Heart left ventricle (tissue), 16 donors: Measurements from ENCODE around the gene AGBL3. TPM values are rescaled to one million over a fixed set of nuclear protein-coding genes. Genes with fewer than 3 reads are reported as not detected.
"Not testable (repeated sequence)": the region's sequence is repeated elsewhere in the genome, so short reads cannot be mapped to it uniquely, and the experiment has no call there.

Experiments
- ATAC-seq, 4 donors: fragments of 200-7000 bp; cut with Tn5 transposase; one replicate each; pipeline ENCODE4 v1.9.1; 2020 to 2022; ENCODE audit warnings: moderate library complexity in 4 of 4, mild to moderate bottlenecking in 3 of 4, moderate number of reproducible peaks in 1 of 4
- DNase-seq, 5 donors: peaks; one replicate each; pipeline ENCODE4 v3.0.0-alpha.2; 2020
- H3K27ac ChIP-seq, 12 donors: fragments of 200-600 bp; sonication (generic) in 4 of 12; one replicate each; pipeline versions ENCODE4 v1.5.0 to v1.8.0; 2016 to 2022; ENCODE audit warnings: mild to moderate bottlenecking in 2 of 12
- H3K27me3 ChIP-seq, 9 donors: fragments of 200-600 bp; sonication (generic) in 2 of 9; one replicate each; pipeline versions ENCODE4 v1.5.1 to v1.8.0; 2016 to 2022; ENCODE audit warnings: mild to moderate bottlenecking in 3 of 9
- H3K36me3 ChIP-seq, 9 donors: fragments of 200-600 bp; sonication (generic) in 2 of 9; one replicate each; pipeline versions ENCODE4 v1.5.0 to v1.8.0; 2018 to 2022; ENCODE audit warnings: mild to moderate bottlenecking in 2 of 9
- H3K4me1 ChIP-seq, 12 donors: fragments of 200-600 bp; sonication (generic) in 4 of 12; one replicate each; pipeline versions ENCODE4 v1.5.0 to v1.8.0; 2016 to 2022; ENCODE audit warnings: mild to moderate bottlenecking in 3 of 12
- H3K4me3 ChIP-seq, 12 donors: fragments of 200-600 bp; sonication (generic) in 4 of 12; one replicate each; pipeline versions ENCODE4 v1.5.0 to v1.8.0; 2017 to 2022; ENCODE audit warnings: mild to moderate bottlenecking in 9 of 12, moderate library complexity in 4 of 12
- H3K9me3 ChIP-seq, 12 donors: fragments of 200-600 bp; sonication (generic) in 4 of 12; one replicate each; pipeline versions ENCODE4 v1.5.0 to v1.8.0; 2016 to 2022; ENCODE audit warnings: mild to moderate bottlenecking in 1 of 12
- CTCF ChIP-seq, 12 donors: fragments of 200-600 bp; sonication (generic) in 4 of 12; IDR thresholded peaks; one replicate each; pipeline versions ENCODE4 v1.5.0 to v1.8.0; 2018 to 2022; ENCODE audit warnings: antibody characterized with exemption in 12 of 12, mild to moderate bottlenecking in 5 of 12
- POLR2A ChIP-seq, 2 donors: fragments of 450-650 bp; IDR thresholded peaks; one replicate each; pipeline ENCODE4 v1.6.1; 2017; ENCODE audit warnings: antibody characterized with exemption in 2 of 2, mild to moderate bottlenecking in 2 of 2, moderate library complexity in 2 of 2
- WGBS, 4 donors: extraction: QIAGEN DNeasy Blood & Tissue Kit in 2 of 4; methylation state at CpG; one replicate each; pipeline versions ENCODE4 v1.1.5 to v1.1.7; 2013 to 2018; 5-methylcytosine and 5-hydroxymethylcytosine counted together
- intact Hi-C, 10 donors: fragments of 100-400 bp; cut with DNase I; formaldehyde crosslinking; loops; one replicate each; pipeline versions ENCODE4 v1.11.1 to v1.14.2; 2022
- polyA plus RNA-seq, 2 donors: library from polyadenylated mRNA; stranded (reverse); fragments of 200-250 nt; gene quantifications; one replicate each; pipeline ENCODE4 v1.2.3, GENCODE V29; 2013
- total RNA-seq, 9 donors: library from RNA; depleted of rRNA in 2 of 9; stranded (reverse); fragments of >200 nt in 2 of 9; fragmentation: NEBNext Ultra II Directional in 3 of 9; extraction: Animal tissue kit (Norgen Biotek cat#: 25700) in 3 of 9; gene quantifications; one replicate each; pipeline versions ENCODE4 v1.1.0 to v1.2.4, GENCODE V29; 2016 to 2023
- donor health status: ischemic (EF 13 %, LVEDD 7.1; RV severe dilation, severe dysfunction).
- donor health status: healthy with polysubstance abuse.
- donor health status: DM: no; HTN: yes; CAD: no.
- donor health status: DM: no; HTN: no; CAD: no.
- donor health status: ischemic (EF 25% LVEDD 6.9; RV normal size, moderate dysfunction).
- donor health status: ischemic (EF 25% LVEDD 5.7; RV mildly dilated, moderate dysfunction).
- donor health status: healthy.
- donor health status: DM: yes; HTN: yes; CAD: no.
- donor health status: ischemic (EF 35%, LVEDD 5.7; RV mildly dilated, moderate dysfunction).
- donor health status: nonischemic (EF 11% LVEDD 7.7; RV severe dilation, severe dysfunction).
- donor health status: DM: yes; HTN: yes; CAD: no.
- donor health status: PGD.
- donor health status: ischemic (EF 29% LVEDD 5.4; RV normal size, mild dysfunction).
- donor health status: nonischemic (EF 23%, LVEDD 6.1; RV moderate dilation, normal function).

AGBL3 gene
- total and polyA plus RNA-seq, 11 donors: 0.40 to 1.5 (median 0.93) TPM

DNA sequence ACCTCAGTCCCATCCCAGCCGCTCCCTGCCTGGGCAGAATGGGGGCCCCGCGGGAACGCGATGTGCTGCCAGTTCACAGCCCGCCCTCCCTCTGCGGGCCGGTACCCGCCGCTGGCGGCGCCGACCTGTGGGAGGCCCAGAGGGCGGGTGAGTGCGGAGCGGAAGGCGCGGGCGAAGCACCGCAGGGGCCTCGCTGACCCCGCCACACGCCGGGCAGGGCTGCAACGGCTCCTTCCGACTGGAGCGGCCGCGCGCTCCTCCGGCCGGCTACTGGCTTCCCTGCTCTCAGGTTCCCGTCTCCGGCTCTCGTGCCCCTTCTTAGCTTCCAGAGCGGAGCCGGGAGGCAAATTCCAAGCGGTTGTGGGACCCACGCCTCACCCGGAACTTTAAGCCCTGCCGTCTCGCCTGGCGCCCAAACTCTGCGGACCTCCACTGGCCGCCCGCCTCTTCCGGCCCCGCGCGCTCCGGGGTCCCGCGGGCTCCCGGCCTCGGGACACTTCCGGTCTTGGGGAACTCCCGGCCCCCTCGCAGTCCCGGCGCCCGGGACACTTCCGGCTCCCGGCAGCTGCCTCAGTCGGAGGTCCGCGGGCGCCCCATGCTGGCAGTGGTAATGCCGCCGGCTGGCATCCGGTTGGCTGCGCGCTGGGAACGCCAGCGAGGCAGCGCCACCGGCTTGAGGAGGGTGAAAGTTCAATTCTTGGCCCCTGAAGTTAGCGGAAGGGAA is 184.1 kb downstream of the AGBL3 start, which contains the start of gene CYREN:
TSS of gene CYREN (minus strand) at position 434 of the 724 bp plus-strand sequence. CDS start 1,785 bp downstream, outside the sequence.
- WGBS, 4 donors: 0 to 1% (median 0%) methylated on average over 36 to 77 of the region's 77 CpGs
- DNase-seq: peak; percentile 96 to 98 (median 97)
- TF ChIP-seq CTCF (IDR thresholded peaks at IDR 0.05): peak; percentile 42 to 93 (median 75)
- peak in 1 of 2 donors; percentile 67 for TF ChIP-seq POLR2A (IDR thresholded peaks at IDR 0.05)
- intact Hi-C loops: loop anchor here in 7 of 10 donors (1.0 to 5.0 kb wide), 8 partner anchors 22 to 483 kb away; partner anchors contain the start of genes AGBL3 (in 7 of the 7) and TMEM140 (in 3 of the 7)
- H3K9me3 ChIP-seq: no peaks in the 10 kb centered on the region
- H3K4me3 ChIP-seq: peak within 1 kb of the TSS; percentile 68 to 99 (median 87)
- H3K27ac ChIP-seq: peak within 1 kb of the TSS; percentile 83 to 100 (median 97)
- H3K36me3 ChIP-seq: peaks cover 0 to 32% (median 29%) of the 10 kb centered on the region in 9 donors
- no peaks in the 10 kb centered on the region for H3K27me3 ChIP-seq
- peak; percentile 89 to 97 (median 95) for ATAC-seq
- peaks cover 9 to 63% (median 49%) of the 10 kb centered on the region in 12 donors for H3K4me1 ChIP-seq

- H3K9me3 ChIP-seq, H3K27me3 ChIP-seq, ATAC-seq, DNase-seq: not testable (repeated sequence)
- peak overlapping the region; percentile 68 to 99 (median 87) for H3K4me3 ChIP-seq
- peaks cover 0 to 26% (median 23%) of the 10 kb centered on the region in 9 donors for H3K36me3 ChIP-seq
- peak in 3 of 12 donors; percentile 2 to 13 (median 7) for TF ChIP-seq CTCF (IDR thresholded peaks at IDR 0.05)
- intact Hi-C loops: loop anchor here in 7 of 10 donors (1.0 to 5.0 kb wide), 9 partner anchors 22 to 484 kb away; partner anchors contain the start of genes AGBL3 (in 7 of the 7), TMEM140 (in 3 of the 7) and WDR91 (in 2 of the 7)
- peak overlapping the region; percentile 83 to 100 (median 97) for H3K27ac ChIP-seq
- 19 to 22% (median 21%) methylated on average over 12 of the region's 12 CpGs for WGBS, 4 donors
- peaks cover 9 to 57% (median 43%) of the 10 kb centered on the region in 12 donors for H3K4me1 ChIP-seq
Measured at GRCh38 chr7:135170998-135171481, 184.7 kb downstream of the AGBL3 start.

- H3K9me3 ChIP-seq, H3K27me3 ChIP-seq: not testable (repeated sequence)
- DNase-seq (peak in 4 of 5 donors; percentile 61 to 89 (median 84)), ATAC-seq (peak in 2 of 4 donors; percentile 49 to 61)
- Histone ChIP-seq H3K36me3 (peaks cover 0 to 21% (median 16%) of the 10 kb centered on the region in 9 donors), H3K4me3 (peak overlapping the region in 7 of 12 donors; percentile 74 to 96 (median 89)), H3K4me1 (peaks cover 9 to 51% (median 36%) of the 10 kb centered on the region in 12 donors), H3K27ac (peak overlapping the region; percentile 83 to 100 (median 97))
- intact Hi-C loops: loop anchor here in 7 of 10 donors (1.0 to 5.0 kb wide), 7 partner anchors 23 to 484 kb away; partner anchors contain the start of genes AGBL3 (in 3 of the 7), WDR91 (in 2 of the 7) and TMEM140 (in 1 of the 7)
- 37 to 57% (median 43%) methylated on average over 17 to 19 of the region's 19 CpGs for WGBS, 4 donors
Measured at GRCh38 chr7:135171581-135172291, 185.4 kb downstream of the AGBL3 start.

- intact Hi-C loops: loop anchor here in 4 of 10 donors (5.0 kb wide), 3 partner anchors 187 to 487 kb away; partner anchors contain the start of gene AGBL3 (in 1 of the 4)
Measured at GRCh38 chr7:135173916-135174315, 187.6 kb downstream of the AGBL3 start.

More at GRCh38 chr7:135173916-135174315, 187.6 kb downstream of the AGBL3 start:
- peaks cover 4 to 32% (median 17%) of the 10 kb centered on the region in 12 donors for H3K4me1 ChIP-seq
- 74 to 92% (median 82%) methylated on average over 4 of the region's 4 CpGs for WGBS, 4 donors
- H3K27ac ChIP-seq, H3K36me3 ChIP-seq, DNase-seq, H3K9me3 ChIP-seq, H3K4me3 ChIP-seq, H3K27me3 ChIP-seq, ATAC-seq: not testable (repeated sequence)
